Measurements from ENCODE around the gene PPP1R37. TPM values are rescaled to one million over a fixed set of nuclear protein-coding genes. Genes with fewer than 3 reads are reported as not detected.

The PPP1R37 gene
- total RNA-seq, 2 donors from 2014 or later = 12.4 to 18.3 TPM

GRCh38 chr19:45149129-45149528 is 56.1 kb downstream of the PPP1R37 start:
- Mint-ChIP-seq H3K36me3 (peaks cover 5 to 9% of the 10 kb centered on the region in 2 donors), H3K27ac (no peak overlapping the region), H3K9me3 (peaks cover 0 to 4% of the 10 kb centered on the region in 2 donors)
- DNase-seq (ENCODE audit: low spot score in 2 of 2) = no peak
- no peak for ATAC-seq

GRCh38 chr19:45150180-45150579 is 57.2 kb downstream of the PPP1R37 start:
- Mint-ChIP-seq H3K27ac (no peak overlapping the region), H3K9me3 (peaks cover 0 to 4% of the 10 kb centered on the region in 2 donors), H3K36me3 (peaks cover 5 to 11% of the 10 kb centered on the region in 2 donors)
- ATAC-seq = no peak
- no peak for DNase-seq (ENCODE audit: low spot score in 2 of 2)

GRCh38 chr19:45150751-45151281 is 57.8 kb downstream of the PPP1R37 start:
- DNase-seq (ENCODE audit: low spot score in 2 of 2) (no peak), ATAC-seq (peak in 1 of 2 donors; percentile 34)
- Mint-ChIP-seq H3K36me3 (peaks cover 5 to 11% of the 10 kb centered on the region in 2 donors), H3K27ac (no peak overlapping the region), H3K9me3 (peaks cover 0 to 4% of the 10 kb centered on the region in 2 donors)

- H3K36me3 Mint-ChIP-seq = peaks cover 5 to 11% of the 10 kb centered on the region in 2 donors
- H3K27ac Mint-ChIP-seq = peak overlapping the region in 1 of 2 donors; percentile 7
- ATAC-seq = no peak
- peaks cover 0 to 4% of the 10 kb centered on the region in 2 donors for H3K9me3 Mint-ChIP-seq
- DNase-seq (ENCODE audit: low spot score in 2 of 2) = no peak
These were observed 58.3 kb downstream of the PPP1R37 start for GRCh38 chr19:45151320-45151719.

GRCh38 chr19:45151821-45152503 is 59.0 kb downstream of the PPP1R37 start:
- ATAC-seq (no peak), DNase-seq (ENCODE audit: low spot score in 2 of 2) (no peak)
- H3K36me3 Mint-ChIP-seq = peaks cover 5 to 11% of the 10 kb centered on the region in 2 donors
- H3K27ac Mint-ChIP-seq = no peak overlapping the region
- H3K9me3 Mint-ChIP-seq = peaks cover 0 to 4% of the 10 kb centered on the region in 2 donors

GRCh38 chr19:45152504-45153338 is 59.7 kb downstream of the PPP1R37 start:
- no peak overlapping the region for H3K27ac Mint-ChIP-seq
- H3K36me3 Mint-ChIP-seq = peaks cover 5 to 11% of the 10 kb centered on the region in 2 donors

GRCh38 chr19:45153339-45154063 is 60.5 kb downstream of the PPP1R37 start:
- peak; percentile 14 to 26 for ATAC-seq
- DNase-seq (ENCODE audit: low spot score in 2 of 2) = peak in 1 of 2 donors; percentile 35
- H3K36me3 Mint-ChIP-seq = peaks cover 5 to 11% of the 10 kb centered on the region in 2 donors
- H3K27ac Mint-ChIP-seq = peak overlapping the region in 1 of 2 donors; percentile 24
- peaks cover 0 to 4% of the 10 kb centered on the region in 2 donors for H3K9me3 Mint-ChIP-seq

More at GRCh38 chr19:45152504-45153338, 59.7 kb downstream of the PPP1R37 start:
- ATAC-seq (peak; percentile 41 to 53), DNase-seq (ENCODE audit: low spot score in 2 of 2) (peak in 1 of 2 donors; percentile 31)
- peaks cover 0 to 4% of the 10 kb centered on the region in 2 donors for H3K9me3 Mint-ChIP-seq

GRCh38 chr19:45154064-45154827 is 61.3 kb downstream of the PPP1R37 start:
- ATAC-seq (peak in 1 of 2 donors; percentile 38), DNase-seq (ENCODE audit: low spot score in 2 of 2) (no peak)
- Mint-ChIP-seq H3K9me3 (peaks cover 0 to 4% of the 10 kb centered on the region in 2 donors), H3K27ac (peak overlapping the region in 1 of 2 donors; percentile 24), H3K36me3 (peaks cover 5 to 11% of the 10 kb centered on the region in 2 donors)

GRCh38 chr19:45156011-45156630 is 63.1 kb downstream of the PPP1R37 start:
- H3K9me3 Mint-ChIP-seq = peaks cover 0 to 4% of the 10 kb centered on the region in 2 donors
- H3K36me3 Mint-ChIP-seq = peaks cover 5 to 11% of the 10 kb centered on the region in 2 donors
- ATAC-seq (no peak), DNase-seq (ENCODE audit: low spot score in 2 of 2) (no peak)
- no peak overlapping the region for H3K27ac Mint-ChIP-seq

- no peak for ATAC-seq
These were observed 63.8 kb downstream of the PPP1R37 start for GRCh38 chr19:45156751-45157150.

GRCh38 chr19:45158503-45159209 is 65.7 kb downstream of the PPP1R37 start:
- no peak for ATAC-seq
- Mint-ChIP-seq H3K27ac (peak overlapping the region in 1 of 2 donors; percentile 33), H3K36me3 (peaks cover 0 to 5% of the 10 kb centered on the region in 2 donors), H3K9me3 (no peaks in the 10 kb centered on the region)
- DNase-seq (ENCODE audit: low spot score in 2 of 2) = no peak

More at GRCh38 chr19:45156751-45157150, 63.8 kb downstream of the PPP1R37 start:
- Mint-ChIP-seq H3K9me3 (peaks cover 0 to 4% of the 10 kb centered on the region in 2 donors), H3K27ac (no peak overlapping the region), H3K36me3 (peaks cover 1 to 11% of the 10 kb centered on the region in 2 donors)
- no peak for DNase-seq (ENCODE audit: low spot score in 2 of 2)

- DNase-seq (ENCODE audit: low spot score in 2 of 2) (no peak), ATAC-seq (no peak)
- H3K27ac Mint-ChIP-seq = no peak overlapping the region
- H3K36me3 Mint-ChIP-seq = no peaks in the 10 kb centered on the region
- no peaks in the 10 kb centered on the region for H3K9me3 Mint-ChIP-seq
These were observed 66.4 kb downstream of the PPP1R37 start for GRCh38 chr19:45159210-45159970.

- Mint-ChIP-seq H3K36me3 (no peaks in the 10 kb centered on the region), H3K27ac (no peak overlapping the region), H3K9me3 (no peaks in the 10 kb centered on the region)
- DNase-seq (ENCODE audit: low spot score in 2 of 2) (no peak), ATAC-seq (no peak)
These were observed 67.0 kb downstream of the PPP1R37 start for GRCh38 chr19:45159971-45160324.

Measured in activated naive CD4-positive, alpha-beta T cell treated with anti-CD3 and anti-CD28 coated beads, Interleukin-2, amount 50 U/mL, for 72 hours (primary cell).